Liver (tissue), 9 donors: ENCODE measurements around the gene PPM1L. TPM values are rescaled to one million over a fixed set of nuclear protein-coding genes. Genes with fewer than 3 reads are reported as not detected.
"Not testable (repeated sequence)": the region's sequence is repeated elsewhere in the genome, so short reads cannot be mapped to it uniquely, and the experiment has no call there.

ENCODE experiments used
- DNase-seq: peaks from one replicate; pipeline ENCODE4 v3.0.0-alpha.2; 2017; ENCODE audit warnings: low spot score
- H3K27ac ChIP-seq, 2 donors: one replicate each; pipeline ENCODE4 v1.7.0; 2013; ENCODE audit warnings: inconsistent platforms in 2 of 2, low read length in 2 of 2, control low read depth in 1 of 2, low read depth in 1 of 2, mild to moderate bottlenecking in 1 of 2
- H3K27me3 ChIP-seq, 4 donors: one replicate each; pipeline versions ENCODE4 v1.6.1 to v1.7.0; 2013; ENCODE audit warnings: low read length in 3 of 4, inconsistent platforms in 1 of 4, mild to moderate bottlenecking in 1 of 4, moderate library complexity in 1 of 4; ENCODE audit not compliant: control insufficient read depth in 4 of 4, insufficient read depth in 4 of 4
- H3K36me3 ChIP-seq, 4 donors: one replicate each; pipeline versions ENCODE4 v1.6.1 to v1.7.0; 2013; ENCODE audit warnings: low read length in 3 of 4, mild to moderate bottlenecking in 3 of 4, low read depth in 1 of 4, moderate library complexity in 1 of 4; ENCODE audit not compliant: control insufficient read depth in 4 of 4, insufficient read depth in 3 of 4
- H3K4me1 ChIP-seq, 4 donors: one replicate each; pipeline versions ENCODE4 v1.6.1 to v1.7.0; 2013; ENCODE audit warnings: low read length in 3 of 4, mild to moderate bottlenecking in 3 of 4, moderate library complexity in 1 of 4; ENCODE audit not compliant: control insufficient read depth in 4 of 4, insufficient read depth in 4 of 4
- H3K4me3 ChIP-seq, 3 donors: one replicate each; pipeline versions ENCODE4 v1.6.1 to v1.7.0; 2013; ENCODE audit warnings: low read length in 3 of 3, control low read depth in 1 of 3, low read depth in 1 of 3, mild to moderate bottlenecking in 1 of 3
- H3K9ac ChIP-seq, 2 donors: one replicate each; pipeline ENCODE4 v1.7.0; 2013; ENCODE audit warnings: low read length in 2 of 2, mild to moderate bottlenecking in 2 of 2, moderate library complexity in 2 of 2, control low read depth in 1 of 2, low read depth in 1 of 2
- H3K9me3 ChIP-seq, 4 donors: one replicate each; pipeline versions ENCODE4 v1.6.1 to v1.7.0; 2013; ENCODE audit warnings: low read length in 3 of 4; ENCODE audit not compliant: control insufficient read depth in 4 of 4
- CTCF ChIP-seq: fragments of 150-350 bp; IDR thresholded peaks from 2 replicates; pipeline ENCODE4 v1.5.1; 2017; ENCODE audit warnings: improper control_type of control experiment, low read depth, low read length; ENCODE audit not compliant: missing input control
- EGR1 ChIP-seq, 2 donors: IDR thresholded peaks; 2 replicates each; pipeline ENCODE4 v1.6.1; 2016 to 2018; ENCODE audit warnings: antibody characterized with exemption in 2 of 2, low read depth in 2 of 2
- FOXA1 ChIP-seq: IDR thresholded peaks from 2 replicates; pipeline ENCODE4 v1.6.1; 2016; ENCODE audit warnings: antibody characterized with exemption
- FOXA2 ChIP-seq: IDR thresholded peaks from 2 replicates; pipeline ENCODE4 v1.6.1; 2016; ENCODE audit warnings: antibody characterized with exemption
- HNF4G ChIP-seq: IDR thresholded peaks from 2 replicates; pipeline ENCODE4 v1.6.1; 2016; ENCODE audit warnings: antibody characterized with exemption
- JUND ChIP-seq, 2 donors: IDR thresholded peaks; 2 replicates each; pipeline ENCODE4 v1.6.1; 2016; ENCODE audit warnings: antibody characterized with exemption in 2 of 2
- NR2F2 ChIP-seq: IDR thresholded peaks from 2 replicates; pipeline ENCODE4 v1.6.1; 2016; ENCODE audit warnings: antibody characterized with exemption
- RXRA ChIP-seq, 2 donors: IDR thresholded peaks; 2 replicates each; pipeline ENCODE4 v1.6.1; 2017 to 2018; ENCODE audit warnings: antibody characterized with exemption in 2 of 2, mild to moderate bottlenecking in 1 of 2
- SP1 ChIP-seq: IDR thresholded peaks from 2 replicates; pipeline ENCODE4 v1.6.1; 2018; ENCODE audit warnings: antibody characterized with exemption, mild to moderate bottlenecking
- TAF1 ChIP-seq: conservative IDR thresholded peaks from 2 replicates; pipeline ENCODE4 v1.6.1; 2016; ENCODE audit warnings: antibody characterized with exemption, mild to moderate bottlenecking
- YY1 ChIP-seq: IDR thresholded peaks from 2 replicates; pipeline ENCODE4 v1.6.1; 2016; ENCODE audit warnings: antibody characterized with exemption, mild to moderate bottlenecking
- ZBTB33 ChIP-seq: IDR thresholded peaks from 2 replicates; pipeline ENCODE4 v1.6.1; 2016; ENCODE audit warnings: antibody characterized with exemption
- WGBS: extraction: QIAGEN DNeasy Blood & Tissue Kit; methylation state at CpG from one replicate; pipeline ENCODE4 v1.1.7; 2013; 5-methylcytosine and 5-hydroxymethylcytosine counted together
- polyA plus RNA-seq, 2 donors: library from polyadenylated mRNA; stranded (reverse) in 1 of 2; unstranded in 1 of 2; fragments of 200-250 nt in 1 of 2; fragments of >200 nt in 1 of 2; fragmentation: Nextera tagmentation in 1 of 2; extraction: Ambion mirVana in 1 of 2; gene quantifications; one replicate each; pipeline versions ENCODE4 v1.2.1 to v1.2.3, GENCODE V29; 2013 to 2015
- total RNA-seq, 2 donors: library from RNA; depleted of rRNA; stranded (reverse); fragments of >200 nt; gene quantifications; one replicate each; pipeline ENCODE4 v1.2.3, GENCODE V29; 2014
- donor health status: healthy.
- donor health status: healthy.
- donor health status: healthy.
- donor health status: healthy.
- donor health status: healthy.

Gene PPM1L
- total and polyA plus RNA-seq, 4 donors, result 1.6 to 8.5 (median 4.8) TPM

DNA sequence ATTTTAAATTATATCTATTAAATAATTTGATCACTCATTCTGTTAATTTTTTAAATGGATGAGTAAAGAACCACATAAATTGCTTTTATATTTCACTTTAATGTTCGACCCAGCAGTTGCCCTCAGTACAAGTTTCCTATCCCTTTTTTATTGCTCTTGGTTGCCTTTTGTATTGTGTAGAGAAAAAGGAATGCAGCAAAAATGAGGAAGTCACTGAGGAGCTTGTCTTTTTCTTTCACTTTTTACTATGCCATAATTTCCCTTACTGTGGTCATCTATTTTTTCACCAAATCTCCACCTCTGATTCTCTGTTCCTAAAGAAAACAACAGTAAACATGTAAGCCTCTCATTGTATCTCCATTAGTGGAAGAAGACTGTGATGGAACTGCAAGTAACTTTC, 226.5 kb downstream of the PPM1L start:
- Histone ChIP-seq H3K36me3 (no peaks in the 10 kb centered on the region), H3K27me3 (no peaks in the 10 kb centered on the region), H3K9ac (no peak overlapping the region), H3K4me1 (no peaks in the 10 kb centered on the region), H3K9me3 (peaks cover 0 to 2% (median 0%) of the 10 kb centered on the region in 4 donors), H3K27ac (no peak overlapping the region), H3K4me3 (no peak overlapping the region)
- no peak for DNase-seq
- TF ChIP-seq RXRA (IDR thresholded peaks at IDR 0.05), result no peak
- TF ChIP-seq SP1, result no peak
- no peak for TF ChIP-seq HNF4G
- TF ChIP-seq YY1, result no peak
- TF ChIP-seq NR2F2, result no peak
- no peak for TF ChIP-seq FOXA2
- TF ChIP-seq CTCF, result no peak
- TF ChIP-seq TAF1, result no peak
- no peak for TF ChIP-seq EGR1 (IDR thresholded peaks at IDR 0.05; ENCODE audit: low read depth in 2 of 2)
- no peak for TF ChIP-seq JUND (IDR thresholded peaks at IDR 0.05)
- 69% methylated on average over 1 of the region's 1 CpG for WGBS

DNA sequence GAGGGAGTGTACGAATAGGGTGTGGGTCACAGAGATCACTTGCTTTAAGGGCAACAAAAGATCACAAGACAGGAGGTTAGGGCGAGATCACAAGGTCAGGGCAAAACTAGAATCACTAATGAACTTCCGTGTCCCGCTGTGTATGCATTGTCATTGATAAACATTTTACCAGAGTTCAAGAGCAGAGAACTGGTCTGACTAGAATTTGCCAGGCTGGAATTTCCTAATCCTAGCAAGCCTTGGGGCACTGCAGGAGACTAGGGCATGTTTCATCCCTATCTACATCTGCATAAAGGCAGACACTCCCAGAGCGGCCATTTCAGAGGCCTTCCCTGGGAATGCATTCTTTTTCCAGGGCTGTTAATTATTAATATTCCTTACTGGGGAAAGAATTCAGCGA, 227.9 kb downstream of the PPM1L start:
- not testable (repeated sequence) for H3K27ac ChIP-seq, H3K9me3 ChIP-seq, H3K36me3 ChIP-seq, H3K9ac ChIP-seq, H3K4me1 ChIP-seq, H3K4me3 ChIP-seq, H3K27me3 ChIP-seq, DNase-seq
- 94% methylated on average over 6 of the region's 6 CpGs for WGBS

DNA sequence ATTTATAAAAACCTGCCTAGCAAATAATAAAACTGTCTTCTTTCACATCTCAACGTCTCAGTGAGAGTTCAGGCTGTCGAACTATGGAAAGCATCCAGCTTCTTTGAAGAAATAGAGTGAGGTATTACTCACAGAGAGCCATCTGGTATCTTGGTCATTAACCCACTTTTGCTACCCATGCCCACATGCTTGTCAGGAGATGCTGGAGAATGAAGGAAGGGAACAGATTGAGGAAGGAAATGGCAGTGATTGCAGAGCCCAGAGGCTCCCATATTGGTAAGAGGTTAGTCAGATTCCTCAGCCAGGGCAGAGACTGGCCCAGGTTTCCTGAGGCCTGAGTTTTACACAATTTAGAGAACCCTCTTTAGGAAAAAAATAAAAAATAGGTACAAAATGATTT, 230.0 kb downstream of the PPM1L start:
- no peak for DNase-seq
- H3K4me1 ChIP-seq, result peaks cover 0 to 2% (median 0%) of the 10 kb centered on the region in 4 donors
- no peaks in the 10 kb centered on the region for H3K27me3 ChIP-seq
- H3K36me3 ChIP-seq, result no peaks in the 10 kb centered on the region
- H3K27ac ChIP-seq, result no peak overlapping the region
- H3K9ac ChIP-seq, result no peak overlapping the region
- no peak overlapping the region for H3K4me3 ChIP-seq
- peaks cover 0 to 2% (median 0%) of the 10 kb centered on the region in 4 donors for H3K9me3 ChIP-seq
- 82% methylated on average over 2 of the region's 2 CpGs for WGBS
- TF ChIP-seq ZBTB33, result no peak
- TF ChIP-seq NR2F2, result no peak
- TF ChIP-seq FOXA1, result no peak
